Activated CD4-positive, alpha-beta T cell treated with anti-CD3 and anti-CD28 coated beads for 1 hour (primary cell): ENCODE results near the gene BTNL3.

Experiments
- DNase-seq: peaks from one replicate; pipeline ENCODE4 v3.0.0-alpha.2; 2020

The BTNL3 gene

DNA sequence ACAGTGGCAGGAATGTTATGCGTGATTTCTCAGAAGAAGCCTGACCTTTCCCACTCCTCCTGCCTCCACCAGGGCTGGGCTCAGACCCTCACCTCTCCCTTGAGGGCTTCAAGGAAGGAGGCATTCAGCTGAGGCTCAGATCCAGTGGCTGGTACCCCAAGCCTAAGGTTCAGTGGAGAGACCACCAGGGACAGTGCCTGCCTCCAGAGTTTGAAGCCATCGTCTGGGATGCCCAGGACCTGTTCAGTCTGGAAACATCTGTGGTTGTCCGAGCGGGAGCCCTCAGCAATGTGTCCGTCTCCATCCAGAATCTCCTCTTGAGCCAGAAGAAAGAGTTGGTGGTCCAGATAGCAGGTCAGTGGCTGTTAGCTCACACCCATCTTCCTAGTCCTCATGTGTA lies 61.4 kb downstream of the BTNL3 start:
- no peak for DNase-seq

DNA sequence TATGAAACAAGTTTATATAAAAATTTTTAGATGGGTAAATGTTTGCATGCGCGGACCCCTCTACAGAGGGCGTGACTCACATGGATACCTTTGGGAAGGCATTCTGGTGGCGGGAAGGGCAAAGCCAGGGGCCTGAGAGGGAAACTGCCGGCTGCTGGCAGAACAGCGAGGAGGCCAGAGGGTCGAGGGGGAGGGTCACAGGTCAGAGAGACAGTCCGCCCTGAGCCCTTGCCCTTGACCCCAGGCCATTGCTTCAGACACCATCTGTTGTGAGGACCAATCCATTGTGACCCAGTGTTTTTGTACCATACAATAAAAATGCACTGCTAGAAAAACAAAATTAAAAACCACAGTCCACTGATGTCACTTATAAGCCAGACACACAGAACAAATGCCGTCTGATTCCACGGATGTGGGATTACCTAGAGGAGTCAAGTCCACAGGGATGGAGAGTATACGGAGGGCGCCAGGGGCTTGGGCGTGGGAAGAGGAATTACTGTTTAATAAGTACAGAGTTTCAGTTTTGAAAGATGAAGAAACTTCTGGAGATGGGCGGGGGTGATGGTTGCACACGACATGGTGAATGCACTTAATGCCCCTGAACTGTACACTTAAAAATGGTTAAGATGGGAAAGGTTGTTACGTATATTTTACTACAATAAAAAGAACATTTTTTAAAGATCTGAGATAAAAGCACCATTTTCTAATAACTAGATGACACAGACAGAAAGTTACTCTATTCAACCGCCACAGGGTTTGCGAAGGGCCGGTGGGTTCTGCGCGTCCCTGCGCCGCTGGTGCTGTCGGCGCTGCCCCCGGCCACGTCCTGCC lies 63.4 kb downstream of the BTNL3 start:
- no peak for DNase-seq

DNA sequence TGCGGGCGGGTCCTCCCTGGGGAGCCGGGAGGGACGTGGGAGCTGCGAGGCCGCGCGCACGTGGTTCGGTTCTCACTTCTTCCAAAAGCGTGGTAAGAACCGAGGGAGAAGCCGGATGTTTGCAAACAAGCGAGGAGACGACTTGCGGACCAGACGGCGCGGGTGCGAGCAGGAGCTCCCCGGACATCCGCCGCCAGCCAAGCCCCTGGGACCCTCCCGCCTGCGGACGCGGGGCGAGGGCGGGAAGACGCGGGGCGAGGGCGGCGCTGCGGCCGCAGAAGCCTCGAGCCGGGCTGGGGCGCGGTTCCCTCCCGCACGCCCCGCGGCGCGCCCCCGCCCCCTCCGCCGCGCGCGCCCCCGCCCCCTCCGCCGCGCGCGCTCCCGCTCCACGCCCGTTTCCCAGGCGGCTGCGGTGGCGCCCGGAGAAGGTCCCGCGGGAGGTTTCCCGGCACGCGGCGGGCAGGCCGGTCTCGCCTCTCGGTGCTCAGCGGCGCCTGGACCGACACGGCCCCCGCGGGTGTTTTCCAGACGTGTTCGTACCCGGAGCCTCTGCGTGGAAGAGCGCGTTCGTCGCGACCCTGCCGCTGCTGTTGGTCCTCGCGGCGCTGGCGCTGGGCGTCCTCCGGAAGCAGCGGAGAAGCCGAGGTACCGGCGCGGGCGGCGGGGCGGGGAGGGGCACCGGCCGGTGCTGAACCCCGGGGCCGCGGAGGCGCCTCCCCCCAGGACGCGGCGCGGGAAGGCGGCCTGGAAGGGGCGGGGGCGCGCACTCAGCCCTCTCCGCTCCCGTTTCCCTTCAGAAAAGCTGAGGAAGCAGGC lies 64.2 kb downstream of the BTNL3 start:
- no peak for DNase-seq

DNA sequence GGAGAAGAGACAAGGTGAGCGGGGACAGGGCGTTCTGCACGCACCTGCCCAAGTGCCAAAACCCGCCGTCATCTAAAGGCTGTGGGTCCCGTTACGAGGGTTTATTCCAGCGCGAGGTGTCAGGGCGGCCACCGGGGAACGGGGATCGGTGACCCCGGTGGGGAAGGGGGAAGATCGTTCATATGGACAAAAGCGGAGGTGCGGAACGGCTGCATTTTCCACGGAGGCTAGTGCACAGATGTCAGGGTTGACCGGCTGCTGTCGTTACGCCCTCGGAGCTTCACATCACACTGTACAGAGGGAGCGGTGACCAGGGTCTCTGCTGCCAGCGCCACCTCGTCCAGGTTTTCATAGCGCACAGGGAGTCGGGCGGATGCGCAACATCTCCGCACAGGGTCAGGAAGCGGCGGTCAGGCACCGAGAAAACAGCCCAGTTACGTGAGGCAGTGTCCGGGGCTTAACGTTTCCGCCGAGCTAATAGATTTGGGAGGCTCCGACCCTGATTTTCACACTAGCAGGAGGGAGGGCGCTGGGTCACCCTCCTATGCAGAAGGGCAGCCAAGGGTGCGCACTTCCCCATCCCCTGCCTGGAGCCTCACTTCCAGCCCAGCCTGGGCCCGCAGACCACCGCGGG lies 65.0 kb downstream of the BTNL3 start:
- no peak for DNase-seq

DNA sequence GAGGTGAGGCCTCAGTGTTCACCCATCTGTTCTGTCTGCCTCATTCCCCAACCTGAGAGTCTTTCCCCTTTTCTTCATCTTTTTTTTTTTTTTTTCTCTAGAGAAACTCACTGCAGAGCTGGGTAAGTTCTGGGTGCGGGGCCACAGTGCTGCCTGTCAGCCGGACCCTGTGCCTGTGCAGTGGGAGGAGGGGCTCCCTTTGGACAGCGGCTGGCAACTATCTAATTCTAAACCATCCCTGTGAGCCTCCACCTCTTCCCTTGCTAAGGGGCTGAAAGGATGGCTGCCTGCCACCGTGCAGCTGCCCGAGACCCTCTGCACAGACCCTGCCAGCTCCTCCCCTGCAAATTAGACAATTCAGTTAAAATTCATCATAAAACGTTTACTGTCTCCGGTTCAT lies 65.5 kb downstream of the BTNL3 start:
- DNase-seq, result no peak

DNA sequence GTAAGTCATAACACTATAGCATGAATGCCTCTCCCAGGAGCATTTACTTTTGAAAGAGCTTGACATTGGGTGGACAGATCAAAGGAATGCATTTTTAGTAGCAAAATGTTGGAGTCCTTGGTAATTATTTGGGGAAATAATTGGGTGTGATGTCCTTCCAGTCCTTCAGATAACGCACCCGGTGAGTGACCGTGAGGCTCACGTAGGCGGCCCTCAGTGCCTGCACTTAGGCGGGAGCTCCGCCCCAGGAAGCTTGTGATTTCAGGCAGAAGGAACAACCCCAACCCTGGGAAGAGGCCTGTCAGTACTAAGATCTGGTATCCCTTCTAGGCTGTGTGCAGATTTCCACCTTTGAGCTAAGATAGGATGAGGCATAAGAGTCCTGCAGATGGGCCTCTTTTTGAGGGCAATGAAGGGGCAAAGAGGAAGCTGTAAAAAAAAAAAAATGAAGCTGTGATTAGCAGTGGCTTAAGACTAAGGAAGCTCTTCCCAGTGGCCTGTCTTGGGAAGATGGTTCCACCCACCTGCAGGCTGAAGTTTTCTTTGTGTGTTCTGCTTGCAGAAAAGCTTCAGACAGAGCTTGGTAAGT lies 66.3 kb downstream of the BTNL3 start:
- DNase-seq, result no peak
